ENCODE data around the gene NR2F1-AS1. TPM values are rescaled to one million over a fixed set of nuclear protein-coding genes. Genes with fewer than 3 reads are reported as not detected.

Gene NR2F1-AS1
- total and polyA plus RNA-seq, 9 donors: 1.7 to 4.4 (median 3.8) TPM

DNA sequence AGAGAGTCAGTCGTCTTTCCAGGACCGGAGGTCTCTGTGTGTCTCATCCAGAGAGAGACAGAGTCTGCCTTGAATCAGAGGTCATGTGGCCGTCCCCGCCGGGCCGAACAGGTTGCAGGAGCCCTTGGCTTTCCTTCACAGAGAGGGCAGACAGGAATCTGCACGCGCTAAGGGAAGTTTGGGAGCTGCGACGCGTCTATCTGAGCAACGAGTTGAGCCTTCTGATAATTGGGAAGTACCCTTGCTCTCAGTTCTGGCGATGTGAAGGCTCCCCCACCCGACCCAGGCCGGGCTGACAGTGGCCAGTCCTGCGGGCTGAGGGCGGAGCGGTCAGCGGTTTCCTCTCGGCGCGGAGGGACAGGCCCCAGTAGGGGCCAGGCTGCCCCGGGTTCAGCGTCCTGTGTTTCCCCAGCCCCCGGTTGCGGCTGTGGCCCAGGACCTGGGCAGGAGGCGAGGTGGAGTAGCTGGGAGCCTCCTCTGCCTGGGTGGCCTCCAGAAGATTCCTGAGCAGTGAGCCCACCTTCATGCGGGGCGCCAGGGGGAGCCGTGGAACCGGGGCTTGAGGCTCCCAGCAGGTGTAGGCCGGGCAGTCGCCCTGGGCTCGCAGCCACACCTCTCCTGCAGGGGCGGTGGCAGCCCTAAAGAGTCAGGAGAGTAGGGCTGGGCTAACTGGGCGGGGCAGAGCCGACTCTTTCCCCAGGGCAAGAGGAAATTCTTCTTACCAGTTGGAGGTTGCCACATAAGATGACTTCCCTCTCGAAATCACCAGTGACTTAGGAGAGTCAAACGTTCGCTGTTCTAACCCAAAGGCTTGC, 15.9 kb upstream of the NR2F1-AS1 start:
- H3K4me1 ChIP-seq (ENCODE audit: control insufficient read depth, insufficient read depth, low read length): peaks cover 7% of the 10 kb centered on the region
- peaks cover 6% of the 10 kb centered on the region for H3K9me3 ChIP-seq (replicated peaks; ENCODE audit: control insufficient read depth, low read depth, low read length)
- no peak for DNase-seq
- H3K4me3 ChIP-seq (ENCODE audit: low read length): no peak overlapping the region
- H3K36me3 ChIP-seq (ENCODE audit: control insufficient read depth, insufficient read depth, low read length): no peaks in the 10 kb centered on the region
- WGBS (ENCODE audit: insufficient coverage): 16% methylated on average over 33 of the region's 40 CpGs
- peaks cover 80% of the 10 kb centered on the region for H3K27me3 ChIP-seq (ENCODE audit: control insufficient read depth, insufficient read depth, low read length)
- H3K27ac ChIP-seq (ENCODE audit: low read length): no peak overlapping the region

GRCh38 chr5:93596310-93596675, 15.3 kb upstream of the NR2F1-AS1 start:
- H3K27me3 ChIP-seq (ENCODE audit: control insufficient read depth, insufficient read depth, low read length): peaks cover 78% of the 10 kb centered on the region
- no peak overlapping the region for H3K27ac ChIP-seq (ENCODE audit: low read length)
- DNase-seq: no peak
- H3K4me1 ChIP-seq (ENCODE audit: control insufficient read depth, insufficient read depth, low read length): peaks cover 7% of the 10 kb centered on the region
- H3K4me3 ChIP-seq (ENCODE audit: low read length): no peak overlapping the region
- H3K9me3 ChIP-seq (replicated peaks; ENCODE audit: control insufficient read depth, low read depth, low read length): peaks cover 6% of the 10 kb centered on the region
- 39% methylated on average over 8 of the region's 14 CpGs for WGBS (ENCODE audit: insufficient coverage)
- no peaks in the 10 kb centered on the region for H3K36me3 ChIP-seq (ENCODE audit: control insufficient read depth, insufficient read depth, low read length)

GRCh38 chr5:93595420-93596147, 14.6 kb upstream of the NR2F1-AS1 start:
- WGBS (ENCODE audit: insufficient coverage): 46% methylated on average over 20 of the region's 29 CpGs
- no peak for DNase-seq
- Histone ChIP-seq H3K36me3 (ENCODE audit: control insufficient read depth, insufficient read depth, low read length) (no peaks in the 10 kb centered on the region), H3K4me1 (ENCODE audit: control insufficient read depth, insufficient read depth, low read length) (peaks cover 7% of the 10 kb centered on the region), H3K27me3 (ENCODE audit: control insufficient read depth, insufficient read depth, low read length) (peaks cover 78% of the 10 kb centered on the region), H3K27ac (ENCODE audit: low read length) (no peak overlapping the region), H3K4me3 (ENCODE audit: low read length) (no peak overlapping the region), H3K9me3 (replicated peaks; ENCODE audit: control insufficient read depth, low read depth, low read length) (peaks cover 6% of the 10 kb centered on the region)

DNA sequence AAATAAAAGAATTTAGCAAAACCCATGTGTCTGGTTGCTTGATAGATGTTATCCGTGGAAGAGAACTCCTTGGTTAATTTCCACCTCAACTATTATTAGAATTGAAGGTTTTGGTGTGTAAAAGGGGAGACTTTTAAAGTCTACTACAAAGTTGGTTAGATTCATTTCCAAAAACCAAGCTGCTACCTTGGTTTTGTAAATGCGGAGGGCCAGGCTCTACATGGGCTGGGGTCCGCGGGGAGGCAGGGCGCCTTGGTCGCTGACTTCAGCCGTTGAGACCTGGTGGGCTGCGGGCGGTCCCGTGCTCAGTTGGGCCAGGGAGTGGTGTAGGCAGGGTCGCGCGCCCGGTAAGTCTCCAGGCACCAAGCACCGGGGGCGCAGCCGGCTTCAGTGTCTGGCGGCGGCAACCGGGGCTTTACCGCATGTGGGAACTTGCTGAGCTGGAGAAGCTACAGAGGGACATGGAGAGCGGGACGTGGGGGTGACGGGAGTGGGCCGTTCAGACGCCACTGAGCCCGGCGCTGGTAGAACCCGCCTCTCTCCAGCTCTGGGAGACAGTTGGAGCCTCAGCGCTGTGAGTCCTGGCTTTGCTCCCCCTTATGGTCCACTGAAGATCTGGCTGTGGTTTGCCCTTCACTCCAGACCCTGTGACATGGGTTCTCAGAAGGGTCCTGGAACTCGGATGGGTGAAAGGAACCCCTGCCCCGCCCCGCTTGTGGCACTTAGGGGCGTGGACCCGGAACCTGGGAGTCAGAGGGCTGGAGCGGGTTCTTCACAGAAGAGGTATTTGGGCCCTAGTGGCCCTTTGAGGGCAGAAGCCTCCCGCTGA, 13.8 kb upstream of the NR2F1-AS1 start:
- peaks cover 80% of the 10 kb centered on the region for H3K27me3 ChIP-seq (ENCODE audit: control insufficient read depth, insufficient read depth, low read length)
- no peak for DNase-seq
- H3K36me3 ChIP-seq (ENCODE audit: control insufficient read depth, insufficient read depth, low read length): no peaks in the 10 kb centered on the region
- peaks cover 7% of the 10 kb centered on the region for H3K4me1 ChIP-seq (ENCODE audit: control insufficient read depth, insufficient read depth, low read length)
- peaks cover 6% of the 10 kb centered on the region for H3K9me3 ChIP-seq (replicated peaks; ENCODE audit: control insufficient read depth, low read depth, low read length)
- 39% methylated on average over 34 of the region's 37 CpGs for WGBS (ENCODE audit: insufficient coverage)
- no peak overlapping the region for H3K4me3 ChIP-seq (ENCODE audit: low read length)
- no peak overlapping the region for H3K27ac ChIP-seq (ENCODE audit: low read length)

GRCh38 chr5:93593476-93594131, 12.6 kb upstream of the NR2F1-AS1 start:
- H3K36me3 ChIP-seq (ENCODE audit: control insufficient read depth, insufficient read depth, low read length): no peaks in the 10 kb centered on the region
- no peak overlapping the region for H3K27ac ChIP-seq (ENCODE audit: low read length)
- no peak for DNase-seq
- H3K4me3 ChIP-seq (ENCODE audit: low read length): no peak overlapping the region
- WGBS (ENCODE audit: insufficient coverage): 55% methylated on average over 20 of the region's 30 CpGs
- H3K27me3 ChIP-seq (ENCODE audit: control insufficient read depth, insufficient read depth, low read length): peaks cover 81% of the 10 kb centered on the region
- H3K9me3 ChIP-seq (replicated peaks; ENCODE audit: control insufficient read depth, low read depth, low read length): peaks cover 6% of the 10 kb centered on the region
- peaks cover 6% of the 10 kb centered on the region for H3K4me1 ChIP-seq (ENCODE audit: control insufficient read depth, insufficient read depth, low read length)

DNA sequence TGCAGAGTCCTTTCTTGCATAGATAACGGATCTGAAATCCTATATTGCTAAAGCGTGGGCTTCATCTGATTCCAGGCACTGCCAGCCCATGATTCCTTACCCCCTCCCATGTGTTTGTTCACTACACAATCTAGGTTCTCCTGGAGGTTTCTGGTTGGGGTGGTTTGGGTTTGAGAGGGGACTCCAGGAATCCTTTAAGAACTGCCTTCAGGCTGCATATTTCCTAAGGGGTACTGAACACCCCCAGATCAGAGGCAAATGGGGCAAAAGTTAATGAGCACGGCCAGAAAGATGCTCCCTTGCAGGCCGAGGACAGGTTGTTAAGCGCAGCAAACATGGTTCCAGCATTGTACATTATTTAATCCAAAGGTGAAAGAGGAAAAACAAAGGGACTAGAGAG, 11.9 kb upstream of the NR2F1-AS1 start:
- H3K27ac ChIP-seq (ENCODE audit: low read length): no peak overlapping the region
- DNase-seq: no peak
- H3K4me3 ChIP-seq (ENCODE audit: low read length): no peak overlapping the region
- H3K36me3 ChIP-seq (ENCODE audit: control insufficient read depth, insufficient read depth, low read length): no peaks in the 10 kb centered on the region
- peaks cover 9% of the 10 kb centered on the region for H3K4me1 ChIP-seq (ENCODE audit: control insufficient read depth, insufficient read depth, low read length)
- peaks cover 6% of the 10 kb centered on the region for H3K9me3 ChIP-seq (replicated peaks; ENCODE audit: control insufficient read depth, low read depth, low read length)
- 67% methylated on average over 1 of the region's 5 CpGs for WGBS (ENCODE audit: insufficient coverage)
- H3K27me3 ChIP-seq (ENCODE audit: control insufficient read depth, insufficient read depth, low read length): peaks cover 78% of the 10 kb centered on the region

GRCh38 chr5:93591323-93591945, 10.4 kb upstream of the NR2F1-AS1 start:
- Histone ChIP-seq H3K4me3 (ENCODE audit: low read length) (no peak overlapping the region), H3K9me3 (replicated peaks; ENCODE audit: control insufficient read depth, low read depth, low read length) (peaks cover 6% of the 10 kb centered on the region), H3K36me3 (ENCODE audit: control insufficient read depth, insufficient read depth, low read length) (no peaks in the 10 kb centered on the region), H3K4me1 (ENCODE audit: control insufficient read depth, insufficient read depth, low read length) (peaks cover 8% of the 10 kb centered on the region), H3K27ac (ENCODE audit: low read length) (no peak overlapping the region), H3K27me3 (ENCODE audit: control insufficient read depth, insufficient read depth, low read length) (peaks cover 74% of the 10 kb centered on the region)
- WGBS (ENCODE audit: insufficient coverage): 58% methylated on average over 2 of the region's 4 CpGs
- DNase-seq: no peak

DNA sequence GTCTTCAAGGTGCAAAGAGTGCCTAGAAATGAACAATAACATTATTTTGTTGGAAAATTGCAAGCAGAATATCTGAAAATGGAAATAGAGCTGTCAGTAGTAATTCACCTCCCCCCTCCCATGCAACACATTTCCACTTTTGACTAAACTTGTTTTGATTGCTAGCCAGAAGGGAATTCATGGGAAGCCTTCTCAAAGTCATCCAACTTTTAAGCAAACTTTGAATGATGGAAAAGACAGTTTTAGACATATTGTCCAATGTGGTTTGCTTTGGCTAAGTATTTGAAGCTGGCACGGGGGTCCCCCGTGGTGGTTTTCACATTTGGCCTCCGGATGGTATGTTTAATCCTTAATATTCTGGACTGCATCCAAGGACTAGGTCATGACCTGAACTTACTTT, 9.5 kb upstream of the NR2F1-AS1 start:
- no peak for DNase-seq
- no CpG with 5 or more reads among the region's 3 CpGs for WGBS (ENCODE audit: insufficient coverage)
- peaks cover 73% of the 10 kb centered on the region for H3K27me3 ChIP-seq (ENCODE audit: control insufficient read depth, insufficient read depth, low read length)
- peaks cover 12% of the 10 kb centered on the region for H3K4me1 ChIP-seq (ENCODE audit: control insufficient read depth, insufficient read depth, low read length)
- H3K36me3 ChIP-seq (ENCODE audit: control insufficient read depth, insufficient read depth, low read length): no peaks in the 10 kb centered on the region
- H3K27ac ChIP-seq (ENCODE audit: low read length): no peak overlapping the region
- H3K4me3 ChIP-seq (ENCODE audit: low read length): no peak overlapping the region
- H3K9me3 ChIP-seq (replicated peaks; ENCODE audit: control insufficient read depth, low read depth, low read length): peaks cover 6% of the 10 kb centered on the region

DNA sequence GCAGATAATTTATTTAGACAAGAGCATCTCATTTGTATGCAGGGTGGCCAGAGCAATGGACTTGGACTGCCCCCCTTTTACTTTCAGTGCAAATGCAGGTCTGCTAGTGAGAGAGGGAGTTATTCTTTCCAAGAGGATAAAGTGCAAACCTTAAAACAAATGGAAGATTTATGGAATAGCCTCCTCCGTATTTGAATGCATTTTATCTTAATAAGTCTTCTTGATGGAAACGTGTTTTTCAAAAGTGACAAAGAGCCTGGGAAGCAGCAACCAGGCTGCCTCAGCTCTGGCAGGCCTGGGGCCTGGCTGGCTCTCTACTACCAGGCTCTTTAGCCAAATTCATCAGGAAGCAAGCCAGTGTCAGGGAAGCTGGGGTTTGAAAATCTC, 8.8 kb upstream of the NR2F1-AS1 start:
- Histone ChIP-seq H3K9me3 (replicated peaks; ENCODE audit: control insufficient read depth, low read depth, low read length) (peaks cover 6% of the 10 kb centered on the region), H3K36me3 (ENCODE audit: control insufficient read depth, insufficient read depth, low read length) (no peaks in the 10 kb centered on the region), H3K27ac (ENCODE audit: low read length) (no peak overlapping the region), H3K4me1 (ENCODE audit: control insufficient read depth, insufficient read depth, low read length) (peaks cover 12% of the 10 kb centered on the region), H3K4me3 (ENCODE audit: low read length) (no peak overlapping the region), H3K27me3 (ENCODE audit: control insufficient read depth, insufficient read depth, low read length) (peaks cover 71% of the 10 kb centered on the region)
- WGBS (ENCODE audit: insufficient coverage): 42% methylated on average over 2 of the region's 2 CpGs
- no peak for DNase-seq

Data from muscle of leg (tissue), 11 donors.